Measurements from ENCODE around the gene TMPRSS7. TPM values are rescaled to one million over a fixed set of nuclear protein-coding genes. Genes with fewer than 3 reads are reported as not detected.
"Not testable (repeated sequence)": the region's sequence is repeated elsewhere in the genome, so short reads cannot be mapped to it uniquely, and the experiment has no call there.

The TMPRSS7 gene
- total RNA-seq, 1 donor from 2014 or later = not detected

DNA sequence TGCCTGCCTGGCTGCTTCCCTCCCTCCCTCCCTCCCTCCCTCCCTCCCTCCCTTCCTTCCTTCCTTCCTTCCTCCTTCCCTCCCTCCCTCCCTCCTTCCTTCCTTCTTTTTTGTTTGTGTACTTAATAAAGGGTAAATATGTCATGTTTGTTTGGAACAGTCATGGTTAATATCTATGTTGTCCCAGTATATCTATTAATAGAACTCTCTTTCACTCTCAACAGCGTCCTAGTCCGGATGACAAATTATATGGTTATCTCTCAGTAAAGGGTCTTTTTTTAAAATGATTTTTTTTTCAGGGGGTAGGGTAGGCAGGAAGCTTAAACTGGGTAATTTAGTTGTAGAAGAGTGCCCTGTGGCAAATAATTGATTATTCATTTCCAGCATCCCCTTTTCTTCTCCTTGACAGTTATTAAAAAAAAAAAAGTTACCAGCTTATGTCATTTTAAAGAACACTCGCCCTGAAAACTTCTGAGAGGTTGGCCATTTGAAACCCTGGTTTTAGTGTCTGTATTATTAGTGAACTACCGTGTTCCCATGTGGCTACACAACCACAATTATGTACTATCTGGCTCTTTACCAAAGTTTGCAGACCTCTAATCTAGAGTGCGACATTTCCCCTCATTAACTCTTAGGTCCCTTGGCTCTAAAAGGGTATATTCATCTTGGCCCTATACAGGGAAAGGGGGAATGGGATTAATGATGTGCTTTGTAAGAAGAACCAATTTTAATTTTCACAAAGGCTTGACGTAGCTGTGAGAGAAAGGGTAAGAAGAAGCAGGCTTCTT lies 22.1 kb upstream of the TMPRSS7 start:
- no peak for DNase-seq

DNA sequence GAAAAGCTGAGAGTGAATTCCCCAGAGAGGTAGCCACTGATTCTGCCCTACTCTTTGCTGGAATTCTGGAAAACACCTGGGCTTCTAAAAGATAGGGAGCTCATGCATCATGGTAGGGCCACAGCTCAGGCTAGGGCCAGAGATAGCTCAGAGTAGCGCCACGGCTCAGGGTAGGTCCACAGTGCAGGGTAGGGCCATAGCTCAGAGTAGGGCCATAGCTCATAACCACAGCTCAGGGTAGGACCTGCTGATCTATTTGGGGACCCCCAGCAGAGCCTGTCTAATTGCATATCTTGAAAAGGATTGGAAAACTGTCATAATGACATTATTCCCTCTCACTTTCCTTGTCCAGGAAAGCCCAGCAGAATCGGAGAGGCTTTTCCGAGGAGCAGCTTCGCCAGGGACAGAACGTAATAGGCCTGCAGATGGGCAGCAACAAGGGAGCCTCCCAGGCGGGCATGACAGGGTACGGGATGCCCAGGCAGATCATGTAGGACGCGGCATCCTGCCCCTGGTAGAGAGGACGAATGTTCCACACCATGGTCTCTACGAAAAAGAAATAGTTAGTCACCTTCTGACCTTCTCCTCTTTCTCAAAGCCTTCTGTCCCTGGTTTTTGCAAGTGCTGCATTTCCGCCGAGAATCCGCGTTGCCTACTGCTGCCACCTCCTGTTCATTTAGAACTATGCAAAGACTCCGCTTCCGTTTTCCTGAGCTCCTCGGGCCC lies 21.3 kb upstream of the TMPRSS7 start:
- peak; percentile 84 for DNase-seq

DNA sequence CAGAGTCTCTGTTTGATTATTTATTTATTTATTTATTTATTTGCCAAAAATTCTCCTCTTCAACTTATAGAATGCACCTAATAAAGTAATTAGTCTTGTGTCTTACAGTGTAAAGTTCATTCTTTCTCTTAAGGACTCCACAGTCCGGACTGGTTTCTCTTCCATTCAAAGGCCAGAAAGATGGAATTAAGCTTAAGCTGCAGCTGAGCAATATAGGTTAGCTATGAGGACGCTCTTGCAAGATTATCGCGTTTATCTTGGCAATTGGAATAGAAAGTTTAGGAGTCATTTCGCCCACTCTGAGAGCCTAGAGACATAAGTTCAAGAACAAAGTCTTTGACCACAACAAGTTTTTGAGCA lies 20.8 kb upstream of the TMPRSS7 start:
- DNase-seq = peak; percentile 7

DNA sequence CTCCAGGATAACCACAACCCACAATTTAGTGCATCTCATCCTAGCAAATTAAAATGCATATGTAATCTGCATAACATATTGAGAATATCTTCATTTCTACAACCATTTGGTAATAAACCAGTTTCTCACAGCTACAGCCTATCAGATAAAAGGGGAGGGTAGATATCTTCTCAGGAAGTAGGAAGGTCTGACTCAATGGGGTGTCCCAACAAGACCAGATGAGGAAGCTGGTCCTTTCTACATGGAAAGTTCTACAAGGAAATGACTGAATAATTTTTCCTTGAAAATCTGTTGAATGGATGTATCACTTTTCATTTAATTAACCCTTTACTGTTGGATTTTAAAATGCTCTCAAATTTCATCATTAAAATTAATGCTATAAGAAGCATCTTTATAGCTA lies 17.4 kb upstream of the TMPRSS7 start:
- peak; percentile 9 for DNase-seq

DNA sequence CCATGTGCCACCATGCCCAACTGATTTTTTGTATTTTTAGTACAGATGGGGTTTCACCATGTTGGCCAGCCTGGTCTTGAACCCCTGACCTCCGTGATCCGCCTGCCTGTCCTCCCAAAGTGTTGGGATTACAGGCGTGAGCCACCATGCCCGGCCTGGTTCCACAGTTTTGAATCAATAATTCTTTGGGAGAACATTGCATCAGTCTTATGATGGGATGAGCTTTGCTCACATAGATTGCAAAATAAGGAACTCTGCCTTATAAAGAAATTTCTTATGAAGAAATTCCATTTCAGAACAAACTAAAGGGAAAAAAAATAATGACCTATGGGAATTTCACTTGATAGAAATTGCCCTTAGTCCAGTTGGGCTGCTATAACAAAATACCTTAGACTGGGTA lies 15.8 kb upstream of the TMPRSS7 start:
- DNase-seq = no peak

DNA sequence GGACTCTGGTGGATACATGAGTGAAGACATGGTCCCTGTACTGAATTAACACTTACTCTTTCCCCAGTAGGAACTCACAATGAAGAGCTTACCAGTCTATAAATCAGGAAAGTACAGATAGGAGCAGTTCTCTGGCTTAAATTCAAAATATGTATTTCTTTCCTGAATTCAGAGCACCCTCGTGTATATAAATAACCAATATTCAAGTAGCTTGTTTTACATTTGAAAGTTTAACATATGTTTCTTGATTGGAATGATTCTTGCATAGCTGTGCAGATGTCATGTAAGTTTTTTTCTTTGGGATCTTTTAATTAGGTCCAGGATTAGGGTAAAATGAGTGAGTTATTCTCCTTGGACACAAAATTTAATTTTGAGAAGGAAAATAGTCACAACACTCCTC lies 14.8 kb upstream of the TMPRSS7 start:
- DNase-seq = no peak

DNA sequence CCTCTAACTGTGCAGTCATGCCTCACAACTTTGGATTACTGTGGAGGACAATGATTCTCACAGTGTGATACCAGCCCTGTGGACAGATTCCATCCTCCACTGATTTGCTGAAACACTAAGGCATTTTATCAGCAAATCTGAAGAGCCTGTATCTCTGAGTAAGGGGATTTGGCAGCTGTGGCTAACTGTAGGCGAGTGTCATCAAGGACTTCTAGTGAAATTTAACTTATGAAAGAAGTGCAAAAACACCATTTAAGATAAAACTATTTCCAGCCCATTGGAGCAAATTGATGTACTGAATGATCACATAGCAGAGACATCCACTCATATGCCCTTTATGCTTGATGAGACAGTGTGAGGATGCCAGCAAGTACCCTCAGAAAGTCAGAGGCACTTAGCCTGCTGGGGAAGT lies 13.9 kb upstream of the TMPRSS7 start:
- no peak for DNase-seq

DNA sequence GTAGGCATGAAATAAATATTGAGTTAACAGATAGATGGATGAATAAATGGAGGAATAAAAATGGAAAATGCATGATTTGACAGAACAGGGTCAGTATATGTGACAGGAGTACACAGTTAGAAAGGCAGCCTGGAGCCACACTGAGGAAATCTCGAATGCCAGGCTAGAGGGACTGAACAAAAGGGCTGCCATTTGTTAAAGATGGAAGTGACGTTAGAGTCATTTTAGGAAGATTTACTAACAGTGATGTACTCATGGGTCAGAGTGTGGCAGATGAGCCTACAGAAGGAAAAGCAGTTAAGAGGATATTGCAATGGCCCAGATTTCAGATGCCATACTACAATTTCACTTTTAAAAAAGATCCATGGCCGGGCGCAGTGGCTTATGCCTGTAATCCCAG lies 7.4 kb upstream of the TMPRSS7 start:
- no peak for DNase-seq

DNA sequence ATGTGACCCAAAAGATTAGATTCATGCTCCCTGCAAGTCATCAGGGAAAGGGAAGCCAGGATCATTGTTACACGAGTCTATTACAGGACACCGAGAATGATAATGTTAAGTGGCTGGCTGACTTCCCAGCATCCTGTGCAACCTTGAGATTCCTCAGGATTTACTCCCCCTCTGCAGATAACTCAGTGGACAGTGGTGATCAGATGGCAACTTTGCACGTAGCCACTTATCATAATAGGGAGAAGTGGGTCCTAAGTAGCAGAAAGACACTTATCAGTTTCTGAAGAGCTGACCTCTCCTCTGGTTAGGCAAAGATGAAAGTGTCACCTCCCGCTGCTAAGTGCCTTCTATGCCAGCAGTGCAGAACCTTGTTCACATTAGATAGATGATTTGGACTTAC lies 6.7 kb upstream of the TMPRSS7 start:
- DNase-seq = no peak

DNA sequence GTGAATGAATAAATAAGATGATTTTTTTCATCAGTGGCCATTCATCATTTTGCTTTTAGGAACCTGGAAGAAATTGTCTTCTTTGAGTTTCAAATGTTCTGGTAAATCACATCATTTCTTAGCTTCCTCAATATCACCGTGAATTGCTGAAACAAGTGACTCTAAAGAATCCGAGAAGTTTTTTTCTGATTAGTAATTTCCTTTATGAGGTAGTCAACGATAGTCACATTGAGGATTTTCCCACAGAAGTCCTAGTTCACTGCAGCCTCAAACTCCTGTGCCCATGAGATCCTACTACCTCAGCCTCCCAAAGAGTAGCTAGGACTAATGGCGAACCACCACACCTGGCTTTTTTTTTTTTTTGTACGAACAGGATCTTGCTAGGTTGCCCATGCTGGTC lies 3.6 kb upstream of the TMPRSS7 start:
- DNase-seq = peak; percentile 7

DNA sequence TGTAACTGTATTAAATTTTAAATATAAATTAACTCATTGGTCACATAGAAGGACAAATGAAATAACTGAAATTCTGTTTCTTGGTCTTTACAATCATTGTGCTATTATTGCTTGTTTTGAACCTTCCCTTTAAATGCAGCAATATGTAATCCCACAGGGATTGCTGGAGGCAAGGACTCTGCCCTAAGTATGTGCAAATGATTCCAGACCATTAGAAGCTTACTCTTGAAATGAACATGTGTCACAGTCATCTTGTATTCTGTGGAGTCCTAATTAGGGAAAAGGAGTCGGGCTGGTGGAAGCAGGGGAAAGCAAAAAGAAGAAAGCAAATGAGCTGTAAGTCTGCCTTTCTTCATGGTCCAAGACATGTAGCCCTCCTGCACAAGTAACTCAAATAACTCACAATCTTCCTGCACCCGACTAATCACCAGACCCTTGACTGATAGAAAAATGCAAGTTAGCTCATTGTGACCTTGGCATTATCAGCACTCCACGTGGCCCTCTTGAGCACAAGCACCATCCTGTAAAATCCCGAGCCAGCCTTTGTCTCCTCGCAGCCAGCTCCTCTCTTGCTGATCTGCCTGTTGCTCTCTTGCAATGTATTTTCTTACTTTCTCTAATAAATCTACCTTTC lies 2.3 kb upstream of the TMPRSS7 start:
- DNase-seq = no peak

DNA sequence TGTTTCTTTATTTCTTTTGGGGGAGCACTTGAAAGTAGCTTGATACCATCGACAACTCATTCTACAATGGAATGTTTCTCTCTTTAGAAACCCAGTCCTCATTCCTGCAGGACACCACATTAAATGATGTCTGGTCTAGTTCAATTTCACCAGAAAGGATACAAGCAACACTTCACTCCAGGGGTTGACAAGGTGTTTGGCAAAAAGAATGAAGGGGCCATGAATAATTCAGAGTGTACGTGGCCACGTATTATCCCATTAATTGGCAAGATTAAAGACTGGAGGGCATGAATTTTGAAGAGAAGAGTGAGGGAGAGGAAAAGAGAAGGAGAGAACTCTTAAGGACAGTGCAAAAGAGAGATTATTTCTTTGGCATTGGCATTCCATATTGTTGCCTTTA lies 705 bp downstream of the TMPRSS7 start:
- DNase-seq = no peak

DNA sequence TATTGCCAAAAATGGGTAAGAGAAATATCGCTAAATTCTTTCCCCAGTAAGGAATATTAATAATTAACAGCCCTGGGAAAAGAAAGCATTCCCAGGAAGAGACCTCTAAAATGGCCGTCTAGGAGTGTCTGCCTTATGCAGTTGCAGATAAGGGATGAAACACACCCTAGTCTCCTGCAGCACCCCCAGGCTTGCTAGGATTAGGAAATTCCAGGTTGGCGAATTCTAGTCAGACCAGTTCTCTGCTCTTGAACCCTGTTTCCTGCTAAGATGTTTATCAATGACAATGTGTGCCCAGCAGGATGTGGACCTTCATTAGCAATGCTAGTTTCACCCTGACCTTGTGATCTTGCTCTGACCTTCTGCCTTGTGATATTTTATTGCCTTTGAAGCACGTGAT lies 2.7 kb downstream of the TMPRSS7 start:
- DNase-seq = not testable (repeated sequence)

DNA sequence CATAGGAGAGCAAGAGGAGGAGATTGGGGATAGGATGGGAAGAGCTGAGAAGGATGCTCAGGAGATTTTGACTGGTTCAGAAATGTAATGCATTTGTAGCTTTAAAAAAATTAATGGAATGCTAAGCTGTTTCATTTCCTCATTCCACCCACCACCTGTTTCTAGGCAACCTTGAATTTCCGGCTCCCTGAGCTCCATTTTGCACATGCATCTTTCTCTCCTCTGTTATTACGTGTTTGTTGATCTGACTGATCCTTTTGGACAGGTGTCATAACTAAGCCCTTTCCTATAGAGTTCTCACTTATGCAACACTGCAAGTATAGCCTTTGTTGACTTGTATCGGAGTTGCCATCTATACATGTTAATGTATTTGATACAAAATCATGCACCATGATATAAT lies 4.3 kb downstream of the TMPRSS7 start:
- DNase-seq = peak; percentile 32

DNA sequence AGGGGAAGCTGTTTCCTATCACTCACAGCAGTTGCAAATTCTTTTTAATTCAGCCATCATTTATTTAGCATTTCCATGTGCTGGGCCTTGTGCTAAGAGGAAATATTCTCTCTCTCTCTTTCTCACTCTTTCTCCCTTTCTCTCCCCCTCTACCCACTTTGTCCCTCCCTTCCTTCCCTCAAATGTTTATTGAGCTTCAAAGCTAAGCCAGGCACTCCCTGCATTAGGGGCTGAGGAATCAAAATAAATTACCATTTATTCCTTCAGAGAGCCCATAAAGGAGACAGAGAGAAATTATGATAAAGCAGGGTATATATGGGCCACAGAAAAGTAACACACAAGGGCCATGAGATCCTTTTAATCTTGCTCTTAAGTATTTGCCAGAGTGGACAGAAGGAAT lies 6.8 kb downstream of the TMPRSS7 start:
- DNase-seq = no peak

DNA sequence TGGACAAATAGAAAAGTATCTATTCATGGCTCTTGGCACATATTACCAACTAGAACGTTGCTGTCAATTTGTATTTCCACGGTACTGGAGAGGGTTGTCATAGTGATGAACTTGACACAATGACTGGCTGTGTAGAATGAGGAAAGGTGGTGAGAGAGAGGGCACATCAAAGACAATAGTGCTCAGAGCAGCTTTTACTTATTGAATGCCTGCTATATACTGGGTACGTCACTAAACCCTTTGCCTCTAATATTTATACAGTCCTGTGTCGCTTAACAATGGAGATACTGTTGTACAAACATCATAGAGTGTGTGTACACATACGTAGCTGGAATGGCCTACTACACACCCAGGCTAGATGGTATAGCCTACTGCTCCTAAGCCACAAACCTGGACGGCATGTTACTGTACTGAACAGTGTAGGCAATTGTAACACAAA lies 8.3 kb downstream of the TMPRSS7 start:
- DNase-seq = peak; percentile 21

DNA sequence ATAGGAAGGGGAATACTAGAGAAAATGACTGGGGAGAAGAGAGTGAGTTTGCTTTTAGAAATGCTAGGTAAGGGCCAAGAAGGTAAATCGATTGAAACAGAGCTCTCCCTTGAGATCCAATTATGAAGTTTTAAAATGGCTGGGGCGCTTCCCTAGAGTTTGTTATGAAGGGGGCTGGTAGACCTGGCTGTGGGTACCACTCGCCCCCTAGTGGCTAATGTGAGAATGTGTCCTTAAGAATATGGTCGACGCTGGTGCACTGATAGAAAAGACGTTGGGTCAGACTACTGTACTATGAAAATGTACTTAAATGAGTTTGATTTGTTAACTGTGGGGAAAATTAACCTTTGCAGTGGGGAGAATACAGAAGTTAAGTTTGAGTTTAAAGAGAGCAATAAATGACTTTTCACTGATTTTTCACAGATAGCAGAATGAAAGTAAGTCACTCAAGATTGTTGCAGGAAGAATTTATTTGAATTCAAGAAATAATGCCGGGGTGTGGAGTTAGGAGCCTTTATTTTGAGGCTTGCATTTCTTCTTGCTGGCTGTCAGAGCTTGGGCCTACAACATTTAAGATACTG lies 9.2 kb downstream of the TMPRSS7 start:
- DNase-seq = peak; percentile 82

DNA sequence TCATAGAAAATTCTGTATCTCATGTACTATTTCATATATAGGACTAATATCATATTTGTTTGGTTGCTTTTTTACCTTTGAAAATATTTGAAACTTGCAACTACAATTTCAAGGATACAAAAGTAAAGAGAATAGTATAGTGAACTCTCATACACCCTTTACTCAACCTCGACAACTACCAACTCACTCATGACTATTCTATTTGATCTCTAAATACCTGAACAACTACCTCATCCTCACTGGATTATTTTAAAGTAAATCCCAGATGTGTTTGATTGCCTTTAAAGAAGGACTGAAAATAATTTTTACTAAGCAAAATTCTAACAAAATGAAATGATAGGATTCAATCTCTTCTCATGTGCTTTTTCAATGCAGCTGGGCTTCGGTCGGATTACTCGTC lies 12.1 kb downstream of the TMPRSS7 start:
- DNase-seq = no peak

DNA sequence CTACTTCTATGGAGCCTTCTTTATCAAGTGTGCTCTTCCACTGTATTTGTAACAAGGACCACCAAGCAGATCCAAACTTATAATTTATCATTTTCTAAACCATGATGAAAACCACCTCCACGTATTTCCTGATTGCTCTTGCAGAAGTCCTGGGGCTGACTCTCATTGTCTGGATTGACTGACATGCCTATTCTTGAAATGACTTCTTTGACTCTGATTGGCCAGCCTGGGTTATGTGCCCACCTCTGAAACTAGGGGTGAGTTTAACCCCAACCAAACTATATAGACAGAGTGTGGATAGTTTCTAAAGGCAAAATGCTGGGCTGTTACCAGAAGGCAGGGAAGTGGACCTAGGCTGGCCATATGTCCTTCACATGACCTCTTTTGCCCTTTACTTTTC lies 12.7 kb downstream of the TMPRSS7 start:
- DNase-seq = no peak

DNA sequence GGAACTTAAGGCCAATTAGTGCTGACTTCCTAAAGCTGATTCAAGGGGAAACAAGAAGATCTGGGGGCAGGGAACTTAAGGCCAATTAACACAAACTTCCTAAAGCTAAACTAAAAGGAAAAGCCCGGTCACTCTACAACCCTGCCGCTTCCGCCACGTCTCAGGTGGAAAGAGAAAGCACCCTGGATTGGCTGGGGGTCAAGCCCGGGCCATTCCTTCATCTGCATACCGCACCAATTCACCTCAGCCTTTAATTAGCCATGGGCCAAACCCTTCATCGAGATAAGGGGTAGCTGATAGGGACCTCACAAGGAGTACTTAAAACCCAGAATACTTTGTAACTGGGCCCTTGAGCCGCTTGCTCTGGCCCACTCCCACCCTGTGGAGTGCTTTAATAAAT lies 14.4 kb downstream of the TMPRSS7 start:
- no peak for DNase-seq

DNA sequence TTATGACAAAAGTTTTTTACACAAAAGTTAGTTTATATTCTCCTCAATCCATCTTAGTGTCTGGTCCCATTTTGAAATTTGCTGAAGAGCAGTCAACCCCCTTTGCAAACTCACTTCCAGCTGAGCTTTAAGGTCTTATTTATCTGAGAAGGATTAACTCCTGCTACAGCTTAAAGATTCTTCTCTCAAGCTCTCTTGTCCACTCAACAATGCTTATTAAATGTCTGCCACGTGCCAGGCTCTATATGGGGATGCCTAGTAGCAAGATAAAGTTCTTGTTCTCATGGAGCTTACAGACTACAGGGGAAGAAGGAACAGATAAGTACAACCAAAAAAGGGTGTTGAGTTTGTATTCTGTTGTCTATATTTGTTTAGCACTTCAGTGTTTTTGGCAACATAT lies 18.7 kb downstream of the TMPRSS7 start:
- no peak for DNase-seq

DNA sequence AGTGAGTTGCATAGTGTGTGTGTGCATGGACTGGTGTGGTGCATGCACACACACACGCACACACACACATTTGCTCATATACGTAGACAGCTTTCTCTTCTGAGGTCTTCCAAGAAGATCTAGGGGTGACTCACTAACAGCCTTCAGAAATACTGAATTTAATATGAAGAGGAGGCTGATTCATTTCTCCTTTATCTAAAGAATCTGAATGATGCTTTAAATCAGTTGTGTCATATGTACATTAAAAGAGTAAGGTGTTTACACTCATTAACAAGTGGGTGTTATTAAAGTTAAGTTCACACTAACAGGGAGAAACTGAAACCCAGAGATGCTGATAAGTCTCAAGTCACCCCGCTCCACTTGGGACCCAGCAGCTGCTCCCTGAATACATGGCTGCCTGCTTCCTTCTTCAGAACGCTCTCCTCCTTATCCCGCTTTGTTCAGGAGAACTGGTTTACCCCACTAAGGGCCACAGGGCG lies 22.0 kb downstream of the TMPRSS7 start:
- no peak for DNase-seq

DNA sequence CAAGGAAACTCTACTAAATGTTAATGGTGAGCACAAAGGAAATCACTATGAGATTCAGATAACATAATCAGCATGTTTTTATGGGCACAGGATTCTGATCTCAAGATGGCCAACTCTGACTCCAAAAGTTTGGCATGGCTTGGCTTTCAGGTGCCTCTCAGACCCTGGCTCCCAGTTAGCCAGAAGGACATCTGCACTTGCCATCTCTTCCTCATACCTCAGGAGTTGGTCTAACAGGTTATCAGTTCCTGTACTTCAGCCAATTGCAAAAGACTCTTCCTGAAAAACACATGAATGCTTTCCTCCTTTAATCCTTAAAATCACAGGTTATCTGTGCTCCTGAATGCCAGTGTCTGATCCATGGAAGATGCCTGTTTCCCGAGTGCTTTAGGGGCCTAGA lies 25.0 kb downstream of the TMPRSS7 start:
- no peak for DNase-seq

Measured in dermis blood vessel endothelial cell (primary cell).